PFSK-1 (cell line): ENCODE measurements around the gene TMPRSS9.

ENCODE experiments used
- FOXP2 ChIP-seq: optimal IDR thresholded peaks from 2 replicates; pipeline ENCODE3; 2011; ENCODE audit warnings: borderline replicate concordance, control low read depth, inconsistent platforms; ENCODE audit not compliant: insufficient read depth; ENCODE audit errors: extremely low read length, extremely low read depth
- POLR2AphosphoS5 ChIP-seq: IDR thresholded peaks from 2 replicates; pipeline ENCODE4 v1.6.1; 2012; ENCODE audit warnings: low read depth, mild to moderate bottlenecking, control low read depth, low read length, moderate library complexity
- REST ChIP-seq, 2 experiments: IDR thresholded peaks; 2 replicates each; pipeline versions ENCODE4 v1.6.1 to v1.8.0; 2011 to 2012; ENCODE audit warnings: low read depth in 2 of 2, low read length in 2 of 2, control low read depth in 1 of 2, inconsistent platforms in 1 of 2, mild to moderate bottlenecking in 1 of 2, moderate library complexity in 1 of 2; ENCODE audit not compliant: insufficient read depth in 1 of 2
- SIN3A ChIP-seq: IDR thresholded peaks from 2 replicates; pipeline ENCODE4 v1.6.1; 2012; ENCODE audit warnings: mild to moderate bottlenecking, low read length, moderate library complexity, borderline replicate concordance; ENCODE audit not compliant: insufficient read depth
- TAF1 ChIP-seq: IDR thresholded peaks from 2 replicates; pipeline ENCODE4 v1.6.1; 2012; ENCODE audit warnings: low read length, control low read depth, borderline replicate concordance; ENCODE audit not compliant: insufficient read depth

Gene TMPRSS9

GRCh38 chr19:2443785-2444182 is 83.7 kb downstream of the TMPRSS9 start:
- TF ChIP-seq FOXP2 (no peak), POLR2AphosphoS5 (no peak), SIN3A (no peak), REST (IDR thresholded peaks at IDR 0.05; ENCODE audit: insufficient read depth in 1 of 2, low read depth in 2 of 2, low read length in 2 of 2) (no peak), TAF1 (no peak)

- no peak for TF ChIP-seq TAF1
- TF ChIP-seq FOXP2, result no peak
- no peak for TF ChIP-seq SIN3A
- no peak for TF ChIP-seq POLR2AphosphoS5
- TF ChIP-seq REST (IDR thresholded peaks at IDR 0.05; ENCODE audit: insufficient read depth in 1 of 2, low read depth in 2 of 2, low read length in 2 of 2), result no peak
These were observed 84.4 kb downstream of the TMPRSS9 start for GRCh38 chr19:2444251-2445002.

- no peak for TF ChIP-seq TAF1
- no peak for TF ChIP-seq POLR2AphosphoS5
- no peak for TF ChIP-seq REST (IDR thresholded peaks at IDR 0.05; ENCODE audit: insufficient read depth in 1 of 2, low read depth in 2 of 2, low read length in 2 of 2)
- TF ChIP-seq FOXP2, result no peak
- no peak for TF ChIP-seq SIN3A
These were observed 86.3 kb downstream of the TMPRSS9 start for GRCh38 chr19:2446381-2446780.

GRCh38 chr19:2449019-2449418 is 89.0 kb downstream of the TMPRSS9 start:
- TF ChIP-seq POLR2AphosphoS5, result no peak
- no peak for TF ChIP-seq SIN3A
- TF ChIP-seq TAF1, result no peak
- TF ChIP-seq REST (IDR thresholded peaks at IDR 0.05; ENCODE audit: insufficient read depth in 1 of 2, low read depth in 2 of 2, low read length in 2 of 2), result no peak
- no peak for TF ChIP-seq FOXP2
